ENCODE data around the gene RSPH1.

DNA sequence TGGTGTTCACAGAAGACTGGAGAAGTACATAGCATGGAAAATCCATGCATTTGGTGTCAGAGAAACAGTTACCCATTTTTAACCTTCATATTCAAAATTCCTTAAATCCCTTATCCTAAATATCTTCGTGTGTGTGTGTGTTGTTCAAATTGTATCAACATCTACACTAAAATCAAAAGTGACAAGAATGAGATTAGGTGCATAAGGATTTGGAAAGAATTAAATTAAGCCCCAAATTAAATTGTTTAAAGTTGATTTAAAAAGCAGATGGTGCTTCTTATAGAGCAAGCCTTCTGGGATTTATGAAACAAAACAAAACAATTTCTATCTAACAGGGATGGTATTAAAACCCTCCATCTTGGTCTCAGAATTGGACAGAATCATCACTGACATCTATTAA lies 4.7 kb downstream of the RSPH1 start:
- TF ChIP-seq, protein P1, sequence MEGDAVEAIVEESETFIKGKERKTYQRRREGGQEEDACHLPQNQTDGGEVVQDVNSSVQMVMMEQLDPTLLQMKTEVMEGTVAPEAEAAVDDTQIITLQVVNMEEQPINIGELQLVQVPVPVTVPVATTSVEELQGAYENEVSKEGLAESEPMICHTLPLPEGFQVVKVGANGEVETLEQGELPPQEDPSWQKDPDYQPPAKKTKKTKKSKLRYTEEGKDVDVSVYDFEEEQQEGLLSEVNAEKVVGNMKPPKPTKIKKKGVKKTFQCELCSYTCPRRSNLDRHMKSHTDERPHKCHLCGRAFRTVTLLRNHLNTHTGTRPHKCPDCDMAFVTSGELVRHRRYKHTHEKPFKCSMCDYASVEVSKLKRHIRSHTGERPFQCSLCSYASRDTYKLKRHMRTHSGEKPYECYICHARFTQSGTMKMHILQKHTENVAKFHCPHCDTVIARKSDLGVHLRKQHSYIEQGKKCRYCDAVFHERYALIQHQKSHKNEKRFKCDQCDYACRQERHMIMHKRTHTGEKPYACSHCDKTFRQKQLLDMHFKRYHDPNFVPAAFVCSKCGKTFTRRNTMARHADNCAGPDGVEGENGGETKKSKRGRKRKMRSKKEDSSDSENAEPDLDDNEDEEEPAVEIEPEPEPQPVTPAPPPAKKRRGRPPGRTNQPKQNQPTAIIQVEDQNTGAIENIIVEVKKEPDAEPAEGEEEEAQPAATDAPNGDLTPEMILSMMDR (IDR thresholded peaks at IDR 0.05), result no peak
- TF ChIP-seq EP300 (IDR thresholded peaks at IDR 0.05), result no peak
